Measurements from ENCODE around the gene CRIM1.

The CRIM1 gene

GRCh38 chr2:36478999-36479398 is 123.4 kb downstream of the CRIM1 start:
- Histone ChIP-seq H3K27me3 (ENCODE audit: insufficient read depth, low read depth, severe bottlenecking) (no peaks in the 10 kb centered on the region), H3K27ac (no peak overlapping the region), H3K9me3 (ENCODE audit: severe bottlenecking) (peaks cover 7% of the 10 kb centered on the region), H3K36me3 (no peaks in the 10 kb centered on the region), H3K4me3 (ENCODE audit: low read depth, low read length) (no peak overlapping the region)
- TF ChIP-seq CTCF (IDR thresholded peaks at IDR 0.05; ENCODE audit: low read depth, low read length): no peak
- DNase-seq: no peak

DNA sequence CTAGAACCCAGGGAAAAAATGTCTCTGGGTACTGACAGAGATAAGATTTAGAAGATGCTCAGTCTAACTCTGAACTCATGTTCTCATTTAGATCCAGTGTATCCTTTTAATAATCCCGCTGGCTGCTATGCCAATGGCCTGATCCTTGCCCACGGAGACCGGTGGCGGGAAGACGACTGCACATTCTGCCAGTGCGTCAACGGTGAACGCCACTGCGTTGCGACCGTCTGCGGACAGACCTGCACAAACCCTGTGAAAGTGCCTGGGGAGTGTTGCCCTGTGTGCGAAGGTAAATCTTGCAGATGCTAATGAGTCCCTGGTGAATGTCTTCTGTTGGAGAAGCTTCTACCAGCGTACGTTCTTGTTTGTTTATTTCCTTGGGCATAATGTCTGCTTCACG is 123.8 kb downstream of the CRIM1 start:
- no peak for DNase-seq
- Histone ChIP-seq H3K27ac (no peak overlapping the region), H3K9me3 (ENCODE audit: severe bottlenecking) (peaks cover 5% of the 10 kb centered on the region), H3K36me3 (no peaks in the 10 kb centered on the region), H3K27me3 (ENCODE audit: insufficient read depth, low read depth, severe bottlenecking) (no peaks in the 10 kb centered on the region), H3K4me3 (ENCODE audit: low read depth, low read length) (no peak overlapping the region)
- TF ChIP-seq CTCF (IDR thresholded peaks at IDR 0.05; ENCODE audit: low read depth, low read length): no peak

GRCh38 chr2:36480028-36480427 is 124.5 kb downstream of the CRIM1 start:
- Histone ChIP-seq H3K4me3 (ENCODE audit: low read depth, low read length) (no peak overlapping the region), H3K36me3 (no peaks in the 10 kb centered on the region), H3K27ac (no peak overlapping the region), H3K9me3 (ENCODE audit: severe bottlenecking) (peaks cover 5% of the 10 kb centered on the region), H3K27me3 (ENCODE audit: insufficient read depth, low read depth, severe bottlenecking) (no peaks in the 10 kb centered on the region)
- DNase-seq: no peak
- no peak for TF ChIP-seq CTCF (IDR thresholded peaks at IDR 0.05; ENCODE audit: low read depth, low read length)

- TF ChIP-seq CTCF (IDR thresholded peaks at IDR 0.05; ENCODE audit: low read depth, low read length): no peak
- Histone ChIP-seq H3K9me3 (ENCODE audit: severe bottlenecking) (peaks cover 2% of the 10 kb centered on the region), H3K27ac (no peak overlapping the region), H3K36me3 (no peaks in the 10 kb centered on the region), H3K27me3 (ENCODE audit: insufficient read depth, low read depth, severe bottlenecking) (no peaks in the 10 kb centered on the region), H3K4me3 (ENCODE audit: low read depth, low read length) (no peak overlapping the region)
- no peak for DNase-seq
These were observed 125.1 kb downstream of the CRIM1 start for GRCh38 chr2:36480636-36481035.

DNA sequence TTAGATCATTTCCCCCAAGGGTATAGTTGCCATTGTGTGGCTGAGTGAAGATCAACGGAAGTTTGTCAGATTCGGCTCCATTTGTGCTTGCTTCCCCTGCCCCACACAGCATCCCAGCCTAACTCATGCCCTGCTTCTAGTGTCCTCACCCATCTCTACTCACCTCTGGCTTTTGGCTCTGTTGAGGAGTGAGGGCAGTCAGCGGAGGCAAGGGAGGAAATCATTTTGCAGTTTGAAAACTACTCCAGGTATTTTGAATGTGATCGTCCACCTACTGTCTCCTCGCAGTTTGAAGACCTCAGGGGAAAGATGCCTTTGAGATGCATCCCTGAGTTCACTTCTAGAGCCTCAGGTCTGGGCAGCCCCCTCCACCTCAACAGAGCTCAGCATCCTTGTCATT is 126.1 kb downstream of the CRIM1 start:
- Histone ChIP-seq H3K27ac (no peak overlapping the region), H3K36me3 (no peaks in the 10 kb centered on the region), H3K9me3 (ENCODE audit: severe bottlenecking) (no peaks in the 10 kb centered on the region), H3K4me3 (ENCODE audit: low read depth, low read length) (no peak overlapping the region), H3K27me3 (ENCODE audit: insufficient read depth, low read depth, severe bottlenecking) (no peaks in the 10 kb centered on the region)
- no peak for DNase-seq
- no peak for TF ChIP-seq CTCF (IDR thresholded peaks at IDR 0.05; ENCODE audit: low read depth, low read length)

DNA sequence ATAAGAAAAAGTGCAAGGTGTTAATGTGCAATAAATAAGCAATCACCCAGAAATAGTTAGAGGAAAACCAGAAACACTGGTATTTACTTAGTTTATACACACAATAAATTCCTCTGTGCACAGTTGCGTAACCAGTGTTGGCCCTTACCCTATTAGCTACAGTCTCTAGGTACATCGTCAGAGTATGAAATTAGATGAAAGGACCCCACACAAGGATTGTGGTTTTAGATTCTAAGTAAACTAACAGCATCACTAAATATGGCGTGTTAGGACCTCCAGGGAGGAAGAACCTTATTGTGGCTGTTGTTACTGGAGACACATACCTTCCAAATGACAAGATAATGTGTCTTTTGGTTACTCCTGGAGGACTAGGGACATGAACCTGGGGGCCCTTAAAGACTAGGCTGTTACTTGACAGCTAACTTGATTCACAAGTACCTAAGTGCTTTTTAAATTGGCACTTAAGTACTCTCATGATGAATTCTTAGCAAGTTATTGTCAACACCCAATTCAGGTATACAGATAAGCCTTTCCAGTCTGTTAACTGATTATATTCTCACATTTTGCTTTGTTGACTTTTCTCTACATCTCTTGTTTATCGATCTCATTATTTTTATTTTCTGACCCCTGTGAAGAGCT is 127.1 kb downstream of the CRIM1 start:
- Histone ChIP-seq H3K4me3 (ENCODE audit: low read depth, low read length) (no peak overlapping the region), H3K27me3 (ENCODE audit: insufficient read depth, low read depth, severe bottlenecking) (no peaks in the 10 kb centered on the region), H3K36me3 (no peaks in the 10 kb centered on the region), H3K27ac (no peak overlapping the region), H3K9me3 (ENCODE audit: severe bottlenecking) (no peaks in the 10 kb centered on the region)
- TF ChIP-seq CTCF (IDR thresholded peaks at IDR 0.05; ENCODE audit: low read depth, low read length): no peak
- DNase-seq: no peak
